ENCODE data around the gene RAD51D.

DNA sequence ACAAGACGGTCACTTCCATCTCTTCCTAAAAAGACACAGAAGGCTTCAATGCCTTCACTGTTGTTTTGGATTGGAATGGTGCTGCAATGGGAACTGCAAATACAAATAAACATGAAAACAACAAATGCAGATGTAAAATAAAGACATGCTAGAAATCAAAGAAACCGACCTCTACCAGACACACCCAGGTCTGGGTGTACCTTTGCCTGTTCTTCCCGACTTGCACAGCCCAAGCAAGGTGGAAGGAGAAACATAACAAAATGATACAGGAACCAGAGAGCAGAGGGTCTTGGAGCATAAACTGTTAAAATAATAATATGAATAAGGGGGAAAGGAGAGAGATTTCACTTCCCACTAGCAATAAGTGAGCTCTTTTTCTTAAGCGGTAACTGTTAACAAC lies 73.4 kb downstream of the RAD51D start:
- TF ChIP-seq, protein P1, sequence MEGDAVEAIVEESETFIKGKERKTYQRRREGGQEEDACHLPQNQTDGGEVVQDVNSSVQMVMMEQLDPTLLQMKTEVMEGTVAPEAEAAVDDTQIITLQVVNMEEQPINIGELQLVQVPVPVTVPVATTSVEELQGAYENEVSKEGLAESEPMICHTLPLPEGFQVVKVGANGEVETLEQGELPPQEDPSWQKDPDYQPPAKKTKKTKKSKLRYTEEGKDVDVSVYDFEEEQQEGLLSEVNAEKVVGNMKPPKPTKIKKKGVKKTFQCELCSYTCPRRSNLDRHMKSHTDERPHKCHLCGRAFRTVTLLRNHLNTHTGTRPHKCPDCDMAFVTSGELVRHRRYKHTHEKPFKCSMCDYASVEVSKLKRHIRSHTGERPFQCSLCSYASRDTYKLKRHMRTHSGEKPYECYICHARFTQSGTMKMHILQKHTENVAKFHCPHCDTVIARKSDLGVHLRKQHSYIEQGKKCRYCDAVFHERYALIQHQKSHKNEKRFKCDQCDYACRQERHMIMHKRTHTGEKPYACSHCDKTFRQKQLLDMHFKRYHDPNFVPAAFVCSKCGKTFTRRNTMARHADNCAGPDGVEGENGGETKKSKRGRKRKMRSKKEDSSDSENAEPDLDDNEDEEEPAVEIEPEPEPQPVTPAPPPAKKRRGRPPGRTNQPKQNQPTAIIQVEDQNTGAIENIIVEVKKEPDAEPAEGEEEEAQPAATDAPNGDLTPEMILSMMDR (conservative IDR thresholded peaks at IDR 0.05), result no peak
- no peak for TF ChIP-seq ZFX (IDR thresholded peaks at IDR 0.05)
